Type B pancreatic cell (in vitro differentiated cells): Measurements from ENCODE around the gene OR1K1. TPM values are rescaled to one million over a fixed set of nuclear protein-coding genes. Genes with fewer than 3 reads are reported as not detected.

Experiments used
- DNase-seq: peaks from one replicate; pipeline ENCODE4 v3.0.0; 2021; ENCODE audit warnings: mixed read lengths; ENCODE audit not compliant: unreplicated experiment; ENCODE audit errors: extremely low spot score
- H3K27ac Mint-ChIP-seq: 2 replicates; pipeline ENCODE4 v1.8.0; 2021; ENCODE audit warnings: mild to moderate bottlenecking, mixed read lengths
- H3K27me3 Mint-ChIP-seq: 2 replicates; pipeline ENCODE4 v1.8.0; 2021; ENCODE audit warnings: mixed read lengths
- H3K36me3 Mint-ChIP-seq: 2 replicates; pipeline ENCODE4 v1.8.0; 2021; ENCODE audit warnings: mixed read lengths
- H3K4me1 Mint-ChIP-seq: one replicate; pipeline ENCODE4 v1.8.0; 2021; ENCODE audit warnings: mixed read lengths; ENCODE audit not compliant: unreplicated experiment
- H3K4me3 Mint-ChIP-seq: 2 replicates; pipeline ENCODE4 v1.8.0; 2021; ENCODE audit warnings: mild to moderate bottlenecking, mixed read lengths
- H3K9me3 Mint-ChIP-seq: 2 replicates; pipeline ENCODE4 v1.8.0; 2021; ENCODE audit warnings: mixed read lengths
- CTCF ChIP-seq: fragments of 200-600 bp; sonication (generic); conservative IDR thresholded peaks from 2 replicates; pipeline ENCODE4 v1.5.0; 2021; ENCODE audit warnings: antibody characterized with exemption, mild to moderate bottlenecking
- total RNA-seq: library from RNA; stranded (reverse); gene quantifications from 2 replicates; pipeline ENCODE4 v1.2.1, GENCODE V29; 2021; ENCODE audit warnings: low replicate concordance

The OR1K1 gene
- total RNA-seq, 1 donor from 2014 or later: not detected

GRCh38 chr9:122848256-122848943 is 48.5 kb downstream of the OR1K1 start:
- no peak for TF ChIP-seq CTCF
- no peaks in the 10 kb centered on the region for H3K9me3 Mint-ChIP-seq

More at GRCh38 chr9:122848256-122848943, 48.5 kb downstream of the OR1K1 start:
- H3K27me3 Mint-ChIP-seq: no peaks in the 10 kb centered on the region
- DNase-seq: no peak
- H3K4me3 Mint-ChIP-seq: no peak overlapping the region
- H3K27ac Mint-ChIP-seq: no peak overlapping the region
- peaks cover 33% of the 10 kb centered on the region for H3K36me3 Mint-ChIP-seq
- H3K4me1 Mint-ChIP-seq: no peaks in the 10 kb centered on the region

Other genes starting within 250 kb of the OR1K1 start
- gene OR1N2, start 247.0 kb upstream of the OR1K1 start, total RNA-seq: not detected in 2 replicates
- gene OR1L8, start 216.7 kb upstream of the OR1K1 start, total RNA-seq: not detected in 2 replicates
- not detected in 2 replicates for gene OR1Q1, start 185.4 kb upstream of the OR1K1 start, total RNA-seq
- not detected in 2 replicates for gene OR1B1, start 142.5 kb upstream of the OR1K1 start, total RNA-seq
- gene OR1L1, start 138.4 kb upstream of the OR1K1 start, total RNA-seq: not detected in 2 replicates
- gene OR1L3, start 125.0 kb upstream of the OR1K1 start, total RNA-seq: not detected in 2 replicates
- gene OR1L4, start 76.1 kb upstream of the OR1K1 start, total RNA-seq: not detected in 2 replicates
- not detected in 2 replicates for gene OR1L6, start 57.8 kb upstream of the OR1K1 start, total RNA-seq
- gene OR5C1, start 11.2 kb upstream of the OR1K1 start, total RNA-seq: not detected in 2 replicates
- gene PDCL, start 28.5 kb downstream of the OR1K1 start, total RNA-seq: 18.5 and 21.3 TPM in 2 replicates
- gene RC3H2, start 105.2 kb downstream of the OR1K1 start, total RNA-seq: 57.7 TPM in 2 replicates
- 8.3 and 8.7 TPM in 2 replicates for gene ZBTB6, start 113.2 kb downstream of the OR1K1 start, total RNA-seq
- gene ZBTB26, start 131.4 kb downstream of the OR1K1 start, total RNA-seq: 7.0 and 11.3 TPM in 2 replicates
- 68.4 and 72.7 TPM in 2 replicates for gene RABGAP1, start 140.9 kb downstream of the OR1K1 start, total RNA-seq
- 0.46 and 1.1 TPM in 2 replicates for gene GPR21, start 233.5 kb downstream of the OR1K1 start, total RNA-seq